GM18502 (cell line): Measurements from ENCODE around the gene BMPER.

Source experiments
- ATAC-seq: cut with Tn5 transposase; IDR thresholded peaks from one replicate; pipeline ENCODE4 v1.9.1; 2021; ENCODE audit warnings: mild to moderate bottlenecking; ENCODE audit not compliant: unreplicated experiment, poor library complexity

BMPER gene

GRCh38 chr7:34124765-34125164, 219.4 kb downstream of the BMPER start:
- ATAC-seq: no peak

GRCh38 chr7:34128762-34129161, 223.4 kb downstream of the BMPER start:
- no peak for ATAC-seq

DNA sequence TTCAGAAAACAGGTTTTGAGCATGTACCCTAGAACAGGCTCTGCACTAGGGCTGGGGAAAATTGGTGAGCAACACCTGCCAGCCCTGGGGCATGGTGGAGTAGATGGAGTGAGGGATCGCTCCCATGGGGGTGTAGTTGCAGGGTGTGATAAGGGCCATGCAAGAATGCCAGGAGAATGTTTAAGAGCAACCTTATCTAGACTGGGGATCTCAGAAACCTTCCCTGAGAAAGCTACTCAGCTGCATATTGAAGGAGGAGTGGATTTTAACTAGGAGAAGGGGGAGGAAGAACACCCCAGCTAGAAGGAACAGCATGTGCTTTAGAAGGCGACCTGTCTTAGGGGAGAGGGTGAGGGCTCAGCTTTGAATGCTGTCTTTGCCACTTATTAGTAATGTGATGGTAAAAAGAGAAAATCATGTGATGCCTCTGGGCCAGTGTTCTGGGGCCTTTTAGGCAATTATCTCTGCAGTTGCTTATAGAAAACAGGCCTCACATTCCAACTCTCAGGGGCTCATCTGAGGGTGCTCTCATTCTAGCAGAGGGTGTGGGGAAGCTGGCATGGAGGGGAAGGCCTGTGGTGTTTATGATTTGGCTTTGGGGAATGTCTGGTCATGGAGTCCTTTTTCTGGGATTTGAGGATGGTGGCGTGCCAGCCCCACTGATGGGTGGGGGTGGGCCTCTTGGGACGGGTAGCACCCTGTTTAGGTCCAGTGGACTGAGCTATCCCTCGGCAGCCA, 225.4 kb downstream of the BMPER start:
- ATAC-seq: no peak

DNA sequence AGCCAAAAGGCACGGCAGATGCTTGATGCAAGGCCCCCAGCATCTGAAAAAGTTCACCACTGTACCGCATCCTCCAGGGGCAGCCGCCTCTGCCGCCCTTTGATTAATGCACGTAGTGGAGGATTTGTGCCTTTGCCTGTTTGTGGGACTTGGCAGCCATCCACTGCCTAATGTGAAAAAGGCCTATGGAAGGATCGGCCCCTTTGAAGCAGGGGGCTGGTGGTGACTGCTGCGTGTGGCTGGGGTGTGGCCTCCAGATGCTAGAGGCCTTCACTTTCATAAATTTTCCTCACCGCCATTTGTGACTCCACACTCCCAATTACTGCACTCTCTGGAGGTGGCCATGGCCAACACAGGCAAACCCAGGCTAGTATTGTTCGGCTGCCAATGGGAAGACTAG, 226.0 kb downstream of the BMPER start:
- ATAC-seq: no peak

- no peak for ATAC-seq
These were observed 228.1 kb downstream of the BMPER start for GRCh38 chr7:34133356-34133982.

- no peak for ATAC-seq
These were observed 228.8 kb downstream of the BMPER start for GRCh38 chr7:34133983-34134782.

DNA sequence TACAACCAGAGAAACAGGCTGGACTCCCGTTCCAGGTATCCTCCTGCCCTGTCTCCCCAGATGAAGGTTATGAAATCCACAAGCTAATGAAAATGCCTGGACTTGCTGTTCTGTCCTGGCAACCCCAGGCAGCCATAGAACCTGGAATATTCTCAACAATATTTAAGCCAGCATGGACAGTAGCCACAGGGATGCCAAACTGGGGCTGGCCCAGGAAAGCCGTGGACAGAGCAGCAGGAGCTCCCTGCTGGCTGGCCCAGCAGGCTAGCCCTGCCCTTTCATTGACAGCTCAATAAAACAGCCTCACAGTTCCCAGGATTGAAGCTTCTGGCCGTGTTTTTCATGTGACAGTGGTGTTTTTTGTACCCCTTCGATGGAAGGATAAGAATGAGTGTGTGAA, 230.6 kb downstream of the BMPER start:
- ATAC-seq: no peak

- ATAC-seq: no peak
These were observed 231.4 kb downstream of the BMPER start for GRCh38 chr7:34136698-34137097.

DNA sequence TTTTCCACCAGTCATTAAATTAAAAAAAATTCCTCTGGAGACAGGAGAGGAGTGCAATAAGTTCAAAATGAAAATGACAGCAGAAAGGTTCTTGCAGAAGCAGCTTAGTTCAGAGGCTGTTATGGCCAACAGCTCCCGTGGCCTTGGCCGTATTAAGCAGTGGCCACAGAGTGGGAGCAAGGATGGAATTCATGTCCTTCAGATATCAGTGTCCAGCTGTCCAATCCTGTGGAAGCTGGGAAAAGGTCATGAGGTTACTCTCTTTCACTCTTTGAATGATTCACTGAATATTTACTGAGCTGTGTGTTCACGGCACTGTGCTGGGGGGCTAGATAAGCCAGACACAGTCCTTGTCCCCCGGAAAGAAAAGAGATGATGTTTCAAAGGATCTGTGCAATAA, 231.8 kb downstream of the BMPER start:
- no peak for ATAC-seq

- no peak for ATAC-seq
These were observed 233.1 kb downstream of the BMPER start for GRCh38 chr7:34138483-34138882.

GRCh38 chr7:34139086-34139485, 233.7 kb downstream of the BMPER start:
- ATAC-seq: no peak

DNA sequence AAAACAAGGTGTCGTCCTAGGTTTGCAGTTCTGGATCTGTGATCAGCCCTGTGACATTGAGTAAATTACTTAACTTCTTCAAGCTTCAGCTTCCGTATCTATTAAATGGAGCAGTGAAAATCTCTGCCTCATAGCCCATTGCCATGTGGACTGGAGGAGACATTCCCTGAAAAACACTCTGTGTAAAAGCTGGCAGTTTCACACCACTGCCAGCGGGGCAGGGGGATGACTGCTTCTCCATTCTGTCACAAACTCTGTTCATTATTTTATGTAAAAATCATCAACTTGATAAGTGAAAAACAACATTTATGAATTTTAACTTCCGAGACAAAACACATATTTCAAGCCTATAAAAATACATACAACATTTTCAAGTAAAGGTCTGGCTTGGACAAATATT, 234.7 kb downstream of the BMPER start:
- ATAC-seq: no peak

DNA sequence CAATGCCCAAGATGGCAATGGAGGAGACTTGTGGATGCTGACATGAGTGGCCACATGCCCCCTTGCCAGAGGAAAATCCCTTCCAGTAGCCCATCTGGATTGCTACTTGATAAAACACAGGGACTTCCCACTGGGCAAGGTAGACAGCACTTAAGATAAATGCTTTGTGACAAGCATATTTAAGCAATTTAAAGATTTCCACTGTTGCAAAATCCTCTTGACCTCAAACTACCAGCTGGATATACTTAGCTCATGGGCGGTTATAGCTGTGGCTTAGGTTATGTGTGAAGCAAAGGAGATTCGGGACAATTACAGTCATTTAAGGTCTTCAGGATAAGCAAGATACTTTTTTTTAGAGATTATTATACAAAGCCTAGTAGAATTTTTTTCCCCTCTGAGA, 238.1 kb downstream of the BMPER start:
- no peak for ATAC-seq

GRCh38 chr7:34145603-34146002, 240.3 kb downstream of the BMPER start:
- ATAC-seq: no peak

GRCh38 chr7:34153656-34154270, 248.4 kb downstream of the BMPER start:
- ATAC-seq: no peak

DNA sequence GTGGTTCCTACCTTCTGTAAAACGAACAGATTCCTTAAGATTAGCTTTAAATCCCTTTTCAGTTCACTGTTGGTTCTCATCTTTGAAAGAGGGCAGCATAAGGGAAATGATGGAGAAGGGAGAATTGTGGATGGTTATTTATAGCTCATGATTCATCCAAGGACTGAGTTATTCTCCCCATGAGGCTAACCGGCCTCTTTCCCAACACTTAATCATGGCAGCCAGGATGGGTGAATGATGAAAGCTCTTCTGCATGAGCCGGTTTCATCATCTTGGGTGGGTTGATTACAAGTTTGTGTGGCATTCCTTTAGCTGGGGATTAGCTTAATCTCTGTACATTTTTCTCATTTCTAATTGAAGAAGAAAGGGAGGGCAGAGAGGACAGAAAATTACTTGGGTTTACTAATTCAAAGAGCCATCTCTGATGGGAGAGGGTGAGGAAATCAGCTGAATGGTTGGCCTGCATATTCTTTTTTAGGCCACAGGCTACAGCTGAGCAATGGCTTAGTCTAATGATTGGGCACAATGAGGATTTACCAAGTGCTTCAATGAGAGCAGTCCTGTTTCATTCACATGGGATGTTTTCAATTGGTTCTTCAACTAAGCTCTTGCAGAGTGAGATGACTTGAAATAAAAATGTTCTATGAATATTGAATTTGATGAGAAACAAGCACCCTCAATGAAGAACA, 250.0 kb downstream of the BMPER start:
- ATAC-seq: no peak

DNA sequence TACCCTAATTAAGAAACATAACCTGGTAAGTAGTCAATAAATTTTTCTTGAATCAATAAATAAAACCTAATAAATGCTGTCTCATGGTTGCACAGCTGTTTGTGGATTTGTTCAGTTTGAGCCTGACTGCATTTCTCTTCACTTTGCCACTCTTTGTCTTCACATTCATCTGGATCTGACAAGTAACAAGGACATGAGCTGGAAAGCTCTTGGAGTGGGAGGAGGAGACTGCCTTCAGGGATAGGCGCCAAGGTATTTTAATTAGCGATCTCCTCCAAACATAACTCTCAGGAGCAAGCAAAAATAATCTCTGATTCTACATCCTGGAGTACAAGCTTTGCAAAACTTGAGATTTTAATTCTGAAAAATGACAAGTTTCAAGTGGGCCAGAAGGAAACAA, 251.0 kb downstream of the BMPER start:
- ATAC-seq: no peak

DNA sequence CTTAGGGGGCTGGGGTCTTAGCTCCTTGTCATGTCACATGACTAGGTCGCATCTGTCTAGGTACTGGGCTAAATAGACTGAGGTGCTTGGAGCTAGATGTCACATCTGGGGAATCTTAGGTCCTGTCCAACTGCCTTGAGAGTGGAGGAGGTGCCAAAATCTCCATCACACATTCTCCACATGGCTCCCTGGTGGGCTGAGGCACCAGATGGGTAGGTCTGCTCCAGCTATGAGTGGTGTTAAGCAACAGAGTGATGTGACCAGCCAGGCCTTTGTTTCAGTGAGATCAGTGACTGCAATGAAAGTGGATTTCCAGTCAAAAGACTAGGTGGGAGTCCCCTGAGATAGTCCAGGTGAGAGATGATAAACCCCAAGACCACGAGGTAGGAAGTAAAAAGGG, 251.8 kb downstream of the BMPER start:
- no peak for ATAC-seq

DNA sequence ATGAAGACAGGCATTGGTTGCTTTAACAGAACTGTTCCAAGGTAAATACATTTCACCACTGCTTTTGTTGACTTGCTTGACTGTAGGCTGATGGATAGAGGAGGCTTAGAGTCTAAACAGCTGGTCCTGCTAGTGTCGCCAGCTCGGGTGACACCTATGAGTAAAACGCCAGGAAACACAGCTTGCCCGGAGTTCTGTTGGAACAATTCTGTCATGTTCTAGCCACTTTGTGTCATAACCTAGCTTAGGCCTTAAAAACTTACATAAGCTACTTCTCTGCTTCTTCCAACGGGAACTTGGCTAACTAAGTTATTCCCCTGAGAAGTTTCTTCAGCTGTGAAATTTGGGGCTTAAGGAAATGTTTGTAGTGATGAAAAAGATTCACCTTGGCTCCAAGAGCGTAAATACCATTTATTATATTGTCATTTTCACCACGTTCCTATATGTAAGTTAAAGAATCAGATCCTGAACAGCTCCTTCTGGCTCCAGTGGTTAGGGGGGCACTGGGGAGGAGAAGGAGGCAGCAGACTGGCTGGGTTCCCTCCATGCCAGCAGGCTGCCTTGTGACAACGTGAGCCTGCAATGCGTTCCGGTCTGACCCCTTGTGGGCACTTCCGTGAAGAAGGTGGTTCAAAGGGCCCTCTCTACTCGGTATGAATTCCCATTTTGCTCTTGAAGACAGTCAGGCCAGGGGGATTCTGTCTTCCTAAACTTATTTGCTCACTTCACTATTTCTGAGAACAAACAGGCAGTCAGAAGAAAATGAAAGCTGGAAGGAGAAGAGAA, 253.2 kb downstream of the BMPER start:
- no peak for ATAC-seq
